ENCODE data around the gene HS6ST1. TPM values are rescaled to one million over a fixed set of nuclear protein-coding genes. Genes with fewer than 3 reads are reported as not detected.

Gene HS6ST1
- total and polyA plus RNA-seq, 10 donors, result 7.2 to 99.5 (median 57.0) TPM

DNA sequence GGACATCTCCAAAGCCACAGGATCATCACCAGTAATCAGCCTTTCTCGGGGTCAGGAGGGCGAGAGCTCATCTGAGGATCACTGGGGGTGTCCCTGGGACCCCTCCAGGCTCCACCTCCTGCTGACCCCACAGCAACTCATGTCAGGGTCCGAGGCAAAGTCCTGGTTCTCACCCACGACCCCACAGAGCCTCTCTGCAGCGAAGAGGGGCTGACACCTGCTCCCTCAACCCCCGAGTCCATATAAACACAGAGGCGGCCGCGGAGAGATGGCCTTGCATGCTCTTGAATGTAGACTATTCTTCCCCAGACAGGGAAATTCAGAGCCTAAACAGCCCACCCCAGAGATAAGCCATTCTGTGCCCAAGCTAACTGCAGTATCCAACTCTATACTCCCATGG lies 29.9 kb downstream of the HS6ST1 start:
- H3K27me3 ChIP-seq (replicated peaks in 1 of 7), result no peaks in the 10 kb centered on the region
- WGBS, 5 donors, result 86 to 97% (median 89%) methylated on average over 3 to 9 of the region's 9 CpGs
- intact Hi-C loops (cut with DNase I; ENCODE audit: low total_unique reads), result no loop called here
- H3K4me3 ChIP-seq, result no peak overlapping the region
- no peak overlapping the region for H3K27ac ChIP-seq
- H3K9me3 ChIP-seq, result no peaks in the 10 kb centered on the region
- TF ChIP-seq POLR2AphosphoS5 (IDR thresholded peaks at IDR 0.05), result no peak
- no peak for TF ChIP-seq POLR2A (IDR thresholded peaks at IDR 0.05)
- no peak for TF ChIP-seq CTCF (IDR thresholded peaks at IDR 0.05 in 8 of 11, conservative IDR thresholded peaks at IDR 0.05 in 3 of 11)
- peaks cover 24 to 99% (median 88%) of the 10 kb centered on the region in 6 donors for H3K4me1 ChIP-seq
- H3K36me3 ChIP-seq, result peaks cover 0 to 40% (median 5%) of the 10 kb centered on the region in 6 donors
- peak; percentile 67 for DNase-seq

DNA sequence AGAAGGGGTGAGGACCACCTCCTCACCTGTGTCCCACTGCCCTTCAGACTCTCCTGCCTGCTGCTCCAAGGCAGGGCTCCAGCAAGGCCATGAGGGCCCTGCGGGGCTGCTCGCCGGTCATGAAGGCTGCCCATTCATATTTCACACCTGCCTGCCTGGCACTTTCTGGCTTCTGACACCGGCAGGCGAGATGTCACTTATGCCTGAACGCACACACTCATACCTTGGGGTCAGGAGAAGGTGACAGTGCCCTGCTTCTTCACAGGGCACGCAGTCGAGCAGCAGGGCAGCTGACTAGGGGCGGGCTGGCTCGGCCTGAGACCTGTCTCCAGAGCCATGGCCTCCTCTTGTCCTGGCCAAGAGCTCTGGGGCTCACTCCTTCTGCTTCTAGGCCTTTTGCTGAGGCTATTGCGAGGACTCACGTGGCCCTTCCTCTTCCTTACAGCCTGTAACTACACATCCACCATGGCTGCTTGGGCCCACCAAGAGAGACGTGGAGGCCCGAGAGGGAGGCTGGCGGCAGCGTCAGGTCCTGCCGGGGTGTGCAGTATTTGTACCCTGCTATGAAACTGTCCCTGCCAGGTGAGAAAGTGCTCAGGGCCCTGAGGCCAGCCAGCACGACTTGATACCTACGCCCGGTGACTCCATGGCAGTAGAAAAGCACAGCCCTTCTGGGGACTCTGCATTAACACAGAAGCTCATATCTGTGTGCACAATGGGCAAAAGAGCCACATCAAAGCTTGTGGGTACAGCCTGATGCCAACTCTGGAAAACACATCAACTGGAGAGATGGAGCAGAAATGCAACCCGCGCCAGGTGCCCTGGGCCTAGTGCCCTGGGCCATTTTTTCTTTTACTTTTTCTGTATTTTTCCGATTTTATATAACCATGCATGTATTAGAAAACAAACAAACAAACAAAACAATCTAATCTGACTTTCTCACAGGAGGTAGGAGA lies 30.6 kb downstream of the HS6ST1 start:
- Histone ChIP-seq H3K4me1 (peaks cover 30 to 99% (median 91%) of the 10 kb centered on the region in 6 donors), H3K27me3 (replicated peaks in 1 of 7) (no peaks in the 10 kb centered on the region), H3K36me3 (peaks cover 0 to 40% (median 5%) of the 10 kb centered on the region in 6 donors), H3K4me3 (no peak overlapping the region), H3K9me3 (no peaks in the 10 kb centered on the region), H3K27ac (peak overlapping the region in 4 of 8 donors; percentile 15 to 81 (median 64))
- TF ChIP-seq POLR2AphosphoS5 (IDR thresholded peaks at IDR 0.05) (peak in 1 of 3 donors; percentile 23), POLR2A (IDR thresholded peaks at IDR 0.05) (no peak)
- WGBS, 5 donors, result 89 to 92% (median 90%) methylated on average over 20 to 23 of the region's 23 CpGs
- peak; percentile 66 for DNase-seq
- intact Hi-C loops (cut with DNase I; ENCODE audit: low total_unique reads), result no loop called here

- Histone ChIP-seq H3K4me1 (peaks cover 37 to 99% (median 91%) of the 10 kb centered on the region in 6 donors), H3K9me3 (no peaks in the 10 kb centered on the region), H3K36me3 (peaks cover 0 to 40% (median 5%) of the 10 kb centered on the region in 6 donors), H3K4me3 (no peak overlapping the region), H3K27ac (peak overlapping the region in 7 of 8 donors; percentile 15 to 81 (median 62)), H3K27me3 (replicated peaks in 1 of 7) (no peaks in the 10 kb centered on the region)
- peak; percentile 70 for DNase-seq
- no peak for TF ChIP-seq POLR2AphosphoS5 (IDR thresholded peaks at IDR 0.05)
- no peak for TF ChIP-seq CTCF (IDR thresholded peaks at IDR 0.05 in 8 of 11, conservative IDR thresholded peaks at IDR 0.05 in 3 of 11)
- no peak for TF ChIP-seq POLR2A (IDR thresholded peaks at IDR 0.05)
- intact Hi-C loops (cut with DNase I; ENCODE audit: low total_unique reads), result no loop called here
- WGBS, 5 donors, result 83 to 90% (median 87%) methylated on average over 6 to 12 of the region's 12 CpGs
These were observed 31.5 kb downstream of the HS6ST1 start for GRCh38 chr2:128286905-128287779.

DNA sequence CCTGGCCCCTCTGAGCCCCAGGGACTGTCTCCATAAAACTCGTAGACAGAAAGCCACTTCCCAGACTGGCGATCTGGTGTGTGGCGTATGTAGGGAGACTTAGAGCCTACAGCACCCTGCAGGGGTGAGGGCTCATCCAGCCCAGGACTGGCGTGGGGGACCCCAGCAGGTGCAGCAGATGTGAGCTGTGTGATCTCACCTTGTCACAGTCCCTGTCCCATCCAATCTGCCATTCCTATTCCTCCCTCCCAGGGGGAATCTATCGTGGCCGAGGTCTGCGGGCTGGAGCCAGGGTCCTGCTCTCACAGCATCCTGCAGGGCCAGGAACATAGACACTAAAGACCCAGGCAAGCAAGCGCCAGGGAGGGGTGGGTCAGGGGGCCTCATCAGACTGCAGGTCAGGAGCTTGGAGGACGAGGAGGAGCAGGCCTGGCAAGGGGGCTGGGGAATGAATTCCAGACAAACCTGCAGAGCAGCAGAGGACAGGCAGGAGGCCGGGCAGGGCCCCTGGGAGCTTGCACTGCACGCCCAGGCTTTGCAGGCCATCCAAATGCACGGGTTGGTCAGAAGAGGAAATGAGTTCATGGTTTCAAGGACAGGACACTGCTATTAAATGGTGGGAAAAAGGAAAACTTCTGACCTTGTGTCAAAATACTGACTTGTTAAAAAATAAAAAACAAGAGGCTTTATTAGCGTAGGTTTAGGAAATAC lies 32.5 kb downstream of the HS6ST1 start:
- peaks cover 41 to 99% (median 91%) of the 10 kb centered on the region in 6 donors for H3K4me1 ChIP-seq
- peak; percentile 79 for DNase-seq
- 69 to 80% (median 74%) methylated on average over 10 to 13 of the region's 13 CpGs for WGBS, 5 donors
- H3K27ac ChIP-seq, result peak overlapping the region in 6 of 8 donors; percentile 27 to 81 (median 64)
- TF ChIP-seq POLR2A (IDR thresholded peaks at IDR 0.05), result no peak
- peak; percentile 55 to 72 (median 71) for TF ChIP-seq POLR2AphosphoS5 (IDR thresholded peaks at IDR 0.05)
- TF ChIP-seq CTCF (IDR thresholded peaks at IDR 0.05 in 8 of 11, conservative IDR thresholded peaks at IDR 0.05 in 3 of 11), result no peak
- H3K9me3 ChIP-seq, result no peaks in the 10 kb centered on the region
- no peak overlapping the region for H3K4me3 ChIP-seq
- intact Hi-C loops (cut with DNase I; ENCODE audit: low total_unique reads), result no loop called here
- H3K36me3 ChIP-seq, result peaks cover 0 to 40% (median 5%) of the 10 kb centered on the region in 6 donors
- H3K27me3 ChIP-seq (replicated peaks in 1 of 7), result no peaks in the 10 kb centered on the region

Measured in spleen (tissue), 11 donors.